Peyer's patch (tissue), 4 donors: ENCODE measurements around the gene SEC24D. TPM values are rescaled to one million over a fixed set of nuclear protein-coding genes. Genes with fewer than 3 reads are reported as not detected.

Experiments used
- DNase-seq, 3 donors: peaks; one replicate each; pipeline ENCODE4 v3.0.0-alpha.2; 2017 to 2019
- H3K27ac ChIP-seq, 4 donors: fragments of 200-600 bp; sonication (generic); one replicate each; pipeline ENCODE4 v1.5.1; 2016 to 2019
- H3K27me3 ChIP-seq, 2 donors: fragments of 200-600 bp; sonication (generic); one replicate each; pipeline ENCODE4 v1.5.1; 2019
- H3K36me3 ChIP-seq, 3 donors: fragments of 200-600 bp; sonication (generic); one replicate each; pipeline ENCODE4 v1.5.1; 2016 to 2019
- H3K4me1 ChIP-seq, 4 donors: fragments of 200-600 bp; sonication (generic); one replicate each; pipeline ENCODE4 v1.5.1; 2016 to 2019
- H3K4me3 ChIP-seq, 4 donors: fragments of 200-600 bp; sonication (generic); 1 replicate in 3 of 4; 2 replicates in 1 of 4; pipeline ENCODE4 v1.5.1; 2016 to 2019; ENCODE audit warnings: mild to moderate bottlenecking in 1 of 4
- H3K9me3 ChIP-seq, 4 donors: fragments of 200-600 bp; sonication (generic); one replicate each; pipeline ENCODE4 v1.5.1; 2016 to 2019; ENCODE audit warnings: mild to moderate bottlenecking in 1 of 4
- POLR2A ChIP-seq, 2 donors: fragments of 450-650 bp; IDR thresholded peaks; one replicate each; pipeline ENCODE4 v1.5.1; 2017; ENCODE audit warnings: antibody characterized with exemption in 2 of 2, mild to moderate bottlenecking in 2 of 2, moderate library complexity in 2 of 2
- total RNA-seq, 4 donors: library from RNA; depleted of rRNA; stranded (reverse); fragments of >200 nt; gene quantifications; one replicate each; pipeline ENCODE4 v1.1.0, GENCODE V29; 2016
- TF ChIP-seq, protein P1 (sequence below), 6 experiments: fragments of 450-650 bp in 4 of 6; fragments of 200-600 bp in 2 of 6; sonication (generic) in 1 of 6; IDR thresholded peaks; one replicate each; pipeline ENCODE4 v1.5.1; 2017 to 2019; ENCODE audit warnings: antibody characterized with exemption in 6 of 6, mild to moderate bottlenecking in 3 of 6, moderate library complexity in 1 of 6

The SEC24D gene
- total RNA-seq, 4 donors from 2014 or later, result 52.8 to 117 (median 76.0) TPM

DNA sequence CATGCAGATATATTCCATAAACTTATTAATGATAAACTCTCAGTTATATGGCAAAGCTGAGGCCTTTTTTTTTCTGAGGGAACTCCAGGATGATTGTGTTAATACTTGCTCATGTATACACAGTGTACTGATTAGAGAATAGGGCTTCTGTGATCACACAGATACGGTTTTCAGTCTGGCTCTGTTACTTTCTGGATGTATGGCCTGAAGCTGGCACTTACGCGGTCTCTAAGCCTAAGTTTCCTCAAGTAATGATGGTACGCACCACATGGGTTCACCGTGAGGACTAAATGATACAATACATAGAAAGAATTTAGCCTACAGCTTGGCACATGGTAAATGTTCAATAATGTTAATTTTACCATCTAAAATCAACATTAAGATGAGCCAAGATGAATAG is 73.8 kb downstream of the SEC24D start:
- Histone ChIP-seq H3K27me3 (no peaks in the 10 kb centered on the region), H3K9me3 (no peaks in the 10 kb centered on the region), H3K36me3 (peaks cover 0 to 31% (median 0%) of the 10 kb centered on the region in 3 donors), H3K27ac (peak overlapping the region in 2 of 4 donors; percentile 43 to 59), H3K4me1 (no peaks in the 10 kb centered on the region), H3K4me3 (no peak overlapping the region)
- DNase-seq, result no peak
- TF ChIP-seq, protein P1, sequence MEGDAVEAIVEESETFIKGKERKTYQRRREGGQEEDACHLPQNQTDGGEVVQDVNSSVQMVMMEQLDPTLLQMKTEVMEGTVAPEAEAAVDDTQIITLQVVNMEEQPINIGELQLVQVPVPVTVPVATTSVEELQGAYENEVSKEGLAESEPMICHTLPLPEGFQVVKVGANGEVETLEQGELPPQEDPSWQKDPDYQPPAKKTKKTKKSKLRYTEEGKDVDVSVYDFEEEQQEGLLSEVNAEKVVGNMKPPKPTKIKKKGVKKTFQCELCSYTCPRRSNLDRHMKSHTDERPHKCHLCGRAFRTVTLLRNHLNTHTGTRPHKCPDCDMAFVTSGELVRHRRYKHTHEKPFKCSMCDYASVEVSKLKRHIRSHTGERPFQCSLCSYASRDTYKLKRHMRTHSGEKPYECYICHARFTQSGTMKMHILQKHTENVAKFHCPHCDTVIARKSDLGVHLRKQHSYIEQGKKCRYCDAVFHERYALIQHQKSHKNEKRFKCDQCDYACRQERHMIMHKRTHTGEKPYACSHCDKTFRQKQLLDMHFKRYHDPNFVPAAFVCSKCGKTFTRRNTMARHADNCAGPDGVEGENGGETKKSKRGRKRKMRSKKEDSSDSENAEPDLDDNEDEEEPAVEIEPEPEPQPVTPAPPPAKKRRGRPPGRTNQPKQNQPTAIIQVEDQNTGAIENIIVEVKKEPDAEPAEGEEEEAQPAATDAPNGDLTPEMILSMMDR (IDR thresholded peaks at IDR 0.05), result no peak
- TF ChIP-seq POLR2A (IDR thresholded peaks at IDR 0.05), result no peak

DNA sequence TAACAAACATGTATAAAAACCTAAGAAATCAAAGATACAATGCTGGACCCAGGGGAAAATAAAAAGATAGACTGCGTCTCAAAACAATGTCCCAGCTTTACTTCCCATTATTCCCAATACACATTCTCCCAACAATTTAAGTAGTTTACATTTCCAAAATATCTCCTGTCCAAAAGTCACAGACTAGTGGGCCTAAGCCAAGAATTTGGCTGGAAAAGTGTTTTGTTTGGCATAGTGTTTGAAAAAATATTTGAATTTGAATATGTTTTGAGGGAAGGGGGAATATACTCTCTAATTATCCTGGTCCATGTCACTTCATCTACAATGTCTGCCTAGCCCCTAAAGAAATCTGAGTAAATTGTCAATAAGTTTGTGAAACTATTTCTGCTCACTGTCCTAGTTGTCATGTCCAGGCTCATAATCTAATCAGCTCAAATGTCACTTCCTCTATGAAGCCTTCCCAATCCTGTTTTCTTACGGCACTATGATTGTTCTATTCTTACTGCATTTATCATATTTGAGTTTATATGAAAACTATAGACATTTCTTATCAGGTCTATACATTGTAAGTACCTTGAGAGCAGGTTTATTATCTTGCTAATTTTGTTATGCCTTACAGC is 74.4 kb downstream of the SEC24D start:
- H3K9me3 ChIP-seq, result no peaks in the 10 kb centered on the region
- TF ChIP-seq, protein P1 (IDR thresholded peaks at IDR 0.05), result no peak
- TF ChIP-seq POLR2A (IDR thresholded peaks at IDR 0.05), result no peak
- no peak for DNase-seq
- no peaks in the 10 kb centered on the region for H3K27me3 ChIP-seq
- H3K36me3 ChIP-seq, result peaks cover 0 to 31% (median 0%) of the 10 kb centered on the region in 3 donors
- H3K27ac ChIP-seq, result peak overlapping the region in 2 of 4 donors; percentile 47 to 59
- no peaks in the 10 kb centered on the region for H3K4me1 ChIP-seq
- H3K4me3 ChIP-seq, result no peak overlapping the region

DNA sequence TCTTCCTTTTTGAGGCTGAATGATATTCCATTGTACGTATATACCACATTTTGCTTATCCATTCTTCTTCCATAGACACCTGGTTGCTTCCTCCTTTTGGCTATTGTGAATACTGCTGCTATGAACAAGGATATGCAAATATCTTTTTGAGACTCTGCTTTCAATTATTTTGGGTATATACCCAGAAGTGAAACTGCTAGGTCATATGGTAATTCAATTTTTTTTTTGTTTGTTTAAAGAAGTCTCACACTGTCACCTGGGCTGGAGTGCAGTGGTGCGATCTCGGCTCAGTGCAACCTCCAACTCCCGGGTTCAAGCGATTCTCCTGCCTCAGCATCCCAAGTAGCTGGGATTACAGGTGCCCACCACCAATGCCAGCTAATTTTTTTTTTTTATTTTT is 75.4 kb downstream of the SEC24D start:
- H3K27ac ChIP-seq, result peak overlapping the region in 1 of 4 donors; percentile 34
- H3K27me3 ChIP-seq, result no peaks in the 10 kb centered on the region
- H3K9me3 ChIP-seq, result no peaks in the 10 kb centered on the region
- no peak for DNase-seq
- H3K36me3 ChIP-seq, result peaks cover 0 to 29% (median 0%) of the 10 kb centered on the region in 3 donors
- H3K4me3 ChIP-seq, result no peak overlapping the region
- H3K4me1 ChIP-seq, result no peaks in the 10 kb centered on the region
- no peak for TF ChIP-seq POLR2A (IDR thresholded peaks at IDR 0.05)

DNA sequence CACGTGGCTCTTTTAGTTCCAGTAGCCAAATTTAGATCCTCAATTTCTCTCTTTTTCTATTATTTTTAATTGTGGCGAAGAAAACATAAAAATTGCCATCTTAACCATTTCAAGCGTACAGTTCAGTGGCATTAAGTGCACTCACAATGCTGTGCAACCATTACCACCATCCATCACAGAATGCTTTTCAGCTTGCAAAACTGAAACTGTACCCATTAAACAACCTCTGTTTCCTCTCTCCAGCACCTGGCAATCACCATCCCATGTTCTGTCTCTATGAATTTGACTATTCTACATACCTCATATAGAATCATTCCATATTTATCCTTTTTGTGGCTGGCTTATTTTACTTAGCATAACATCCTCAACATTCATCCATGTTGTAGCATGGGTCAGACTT is 75.8 kb downstream of the SEC24D start:
- H3K9me3 ChIP-seq, result no peaks in the 10 kb centered on the region
- H3K4me3 ChIP-seq, result no peak overlapping the region
- H3K4me1 ChIP-seq, result no peaks in the 10 kb centered on the region
- peak overlapping the region in 1 of 4 donors; percentile 34 for H3K27ac ChIP-seq
- H3K27me3 ChIP-seq, result no peaks in the 10 kb centered on the region
- no peak for DNase-seq
- TF ChIP-seq, protein P1 (IDR thresholded peaks at IDR 0.05), result no peak
- peaks cover 0 to 28% (median 0%) of the 10 kb centered on the region in 3 donors for H3K36me3 ChIP-seq

DNA sequence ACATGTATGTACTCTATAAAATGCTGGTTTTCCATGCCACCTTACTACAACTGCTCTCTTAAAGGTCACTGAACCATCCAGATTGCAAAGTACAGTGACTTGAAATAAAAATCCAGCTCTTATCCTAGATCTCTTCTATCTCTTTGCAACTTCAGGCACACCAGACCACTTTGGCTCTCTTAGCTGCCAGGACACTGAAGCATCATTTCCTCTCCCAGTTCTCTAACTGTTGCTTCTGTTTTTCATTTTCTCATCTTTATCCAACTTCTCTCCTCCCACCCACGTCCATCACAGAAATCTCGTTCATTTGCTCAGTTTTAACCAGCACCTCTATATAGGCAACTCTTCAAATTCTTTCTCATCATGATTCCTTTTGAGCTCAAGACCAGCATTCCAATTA is 76.4 kb downstream of the SEC24D start:
- Histone ChIP-seq H3K27ac (peak overlapping the region in 2 of 4 donors; percentile 34 to 49), H3K27me3 (no peaks in the 10 kb centered on the region), H3K4me1 (no peaks in the 10 kb centered on the region), H3K36me3 (peaks cover 0 to 22% (median 0%) of the 10 kb centered on the region in 3 donors), H3K4me3 (no peak overlapping the region), H3K9me3 (no peaks in the 10 kb centered on the region)
- no peak for TF ChIP-seq POLR2A (IDR thresholded peaks at IDR 0.05)
- TF ChIP-seq, protein P1 (IDR thresholded peaks at IDR 0.05), result no peak
- no peak for DNase-seq

DNA sequence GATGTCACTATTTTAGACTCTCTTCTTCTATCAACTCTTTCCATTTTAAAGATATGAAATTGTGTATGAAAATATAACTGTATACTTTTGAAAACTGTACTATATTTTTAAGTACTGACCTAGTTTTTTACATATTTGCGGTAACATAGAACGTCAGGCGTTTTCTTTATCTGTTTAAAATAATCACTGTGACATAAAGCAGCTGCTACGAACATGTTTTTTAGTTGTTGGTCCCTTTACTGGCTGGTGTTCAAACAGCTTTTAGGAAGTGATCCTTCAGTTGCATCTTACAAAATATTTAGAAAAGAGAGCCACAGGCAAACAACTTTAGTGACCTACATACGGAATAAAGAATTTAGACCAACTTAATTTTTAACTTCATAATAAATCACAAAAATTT is 77.6 kb downstream of the SEC24D start:
- Histone ChIP-seq H3K4me3 (no peak overlapping the region), H3K36me3 (peaks cover 0 to 10% (median 0%) of the 10 kb centered on the region in 3 donors), H3K4me1 (no peaks in the 10 kb centered on the region), H3K27me3 (no peaks in the 10 kb centered on the region), H3K27ac (peak overlapping the region in 1 of 4 donors; percentile 49), H3K9me3 (no peaks in the 10 kb centered on the region)
- no peak for TF ChIP-seq POLR2A (IDR thresholded peaks at IDR 0.05)
- TF ChIP-seq, protein P1 (IDR thresholded peaks at IDR 0.05), result no peak
- DNase-seq, result no peak
